Immature natural killer cell (primary cell): Measurements from ENCODE around the gene TRIOBP. TPM values are rescaled to one million over a fixed set of nuclear protein-coding genes. Genes with fewer than 3 reads are reported as not detected.

Experiments used
- DNase-seq, 3 donors: peaks; one replicate each; pipeline ENCODE4 v3.0.0; 2022; ENCODE audit warnings: mixed read lengths in 1 of 3
- H3K27ac Mint-ChIP-seq, 6 donors: one replicate each; pipeline ENCODE4 v1.8.0; 2020; ENCODE audit warnings: mixed read lengths in 6 of 6, mild to moderate bottlenecking in 5 of 6, inconsistent platforms in 4 of 6, moderate library complexity in 3 of 6
- H3K27me3 Mint-ChIP-seq, 3 donors: one replicate each; pipeline ENCODE4 v1.8.0; 2020 to 2021; ENCODE audit warnings: low read depth in 3 of 3, mild to moderate bottlenecking in 3 of 3, mixed read lengths in 3 of 3, moderate library complexity in 3 of 3, inconsistent platforms in 1 of 3
- H3K36me3 Mint-ChIP-seq, 3 donors: one replicate each; pipeline ENCODE4 v1.8.0; 2020; ENCODE audit warnings: mixed read lengths in 3 of 3, inconsistent platforms in 2 of 3, mild to moderate bottlenecking in 2 of 3
- H3K4me1 Mint-ChIP-seq, 2 donors: one replicate each; pipeline ENCODE4 v1.8.0; 2020; ENCODE audit warnings: inconsistent platforms in 2 of 2, mild to moderate bottlenecking in 2 of 2, mixed read lengths in 2 of 2, moderate library complexity in 1 of 2
- H3K4me3 Mint-ChIP-seq, 5 donors: one replicate each; pipeline ENCODE4 v1.8.0; 2020; ENCODE audit warnings: mild to moderate bottlenecking in 5 of 5, mixed read lengths in 5 of 5, inconsistent platforms in 3 of 5, moderate library complexity in 3 of 5
- H3K9me3 Mint-ChIP-seq, 6 donors: one replicate each; pipeline ENCODE4 v1.8.0; 2020; ENCODE audit warnings: mild to moderate bottlenecking in 6 of 6, mixed read lengths in 6 of 6, inconsistent platforms in 4 of 6, moderate library complexity in 3 of 6
- polyA plus RNA-seq, 3 donors: library from polyadenylated mRNA; unstranded; fragments of 300-500 nt; fragmentation: Illumina TruSeq; gene quantifications; one replicate each; pipeline ENCODE4 v1.2.3, GENCODE V29; 2021

TRIOBP gene
- polyA plus RNA-seq, 3 donors from 2014 or later: 15.0 to 22.4 (median 20.8) TPM

GRCh38 chr22:37748659-37749058 lies 51.8 kb downstream of the TRIOBP start:
- Mint-ChIP-seq H3K9me3 (no peaks in the 10 kb centered on the region), H3K4me3 (peak overlapping the region in 4 of 5 donors; percentile 5 to 89 (median 38)), H3K27me3 (peaks cover 0 to 13% (median 3%) of the 10 kb centered on the region in 3 donors), H3K27ac (peak overlapping the region in 1 of 6 donors; percentile 45), H3K4me1 (peaks cover 35 to 37% of the 10 kb centered on the region in 2 donors), H3K36me3 (no peaks in the 10 kb centered on the region)
- no peak for DNase-seq

- Mint-ChIP-seq H3K27ac (peak overlapping the region in 1 of 6 donors; percentile 8), H3K36me3 (no peaks in the 10 kb centered on the region), H3K9me3 (no peaks in the 10 kb centered on the region), H3K4me3 (no peak overlapping the region), H3K27me3 (peaks cover 0 to 12% (median 2%) of the 10 kb centered on the region in 3 donors), H3K4me1 (peaks cover 33 to 37% of the 10 kb centered on the region in 2 donors)
- no peak for DNase-seq
Observed at GRCh38 chr22:37749226-37749625, 52.4 kb downstream of the TRIOBP start.

GRCh38 chr22:37749831-37750595 lies 53.2 kb downstream of the TRIOBP start:
- DNase-seq: no peak
- Mint-ChIP-seq H3K9me3 (no peaks in the 10 kb centered on the region), H3K4me3 (peak overlapping the region in 1 of 5 donors; percentile 10), H3K27me3 (peaks cover 0 to 8% (median 2%) of the 10 kb centered on the region in 3 donors), H3K36me3 (no peaks in the 10 kb centered on the region), H3K4me1 (peaks cover 28 to 36% of the 10 kb centered on the region in 2 donors), H3K27ac (no peak overlapping the region)

- peak overlapping the region in 3 of 6 donors; percentile 20 to 83 (median 55) for H3K27ac Mint-ChIP-seq
Observed at GRCh38 chr22:37750596-37751162, 53.8 kb downstream of the TRIOBP start.

GRCh38 chr22:37751449-37752188 lies 54.8 kb downstream of the TRIOBP start:
- H3K9me3 Mint-ChIP-seq: no peaks in the 10 kb centered on the region
- no peaks in the 10 kb centered on the region for H3K36me3 Mint-ChIP-seq
- H3K4me3 Mint-ChIP-seq: no peak overlapping the region
- H3K27me3 Mint-ChIP-seq: peaks cover 0 to 4% (median 3%) of the 10 kb centered on the region in 3 donors
- peaks cover 22 to 30% of the 10 kb centered on the region in 2 donors for H3K4me1 Mint-ChIP-seq
- H3K27ac Mint-ChIP-seq: no peak overlapping the region
- no peak for DNase-seq

More at GRCh38 chr22:37750596-37751162, 53.8 kb downstream of the TRIOBP start:
- no peak for DNase-seq
- H3K9me3 Mint-ChIP-seq: no peaks in the 10 kb centered on the region
- peak overlapping the region in 3 of 5 donors; percentile 21 to 64 (median 36) for H3K4me3 Mint-ChIP-seq
- peaks cover 22 to 30% of the 10 kb centered on the region in 2 donors for H3K4me1 Mint-ChIP-seq
- H3K36me3 Mint-ChIP-seq: no peaks in the 10 kb centered on the region
- peaks cover 0 to 6% (median under 1%) of the 10 kb centered on the region in 3 donors for H3K27me3 Mint-ChIP-seq

- Mint-ChIP-seq H3K27me3 (peaks cover 0 to 4% (median 0%) of the 10 kb centered on the region in 3 donors), H3K9me3 (no peaks in the 10 kb centered on the region), H3K36me3 (no peaks in the 10 kb centered on the region), H3K4me1 (peaks cover 16 to 26% of the 10 kb centered on the region in 2 donors), H3K27ac (no peak overlapping the region), H3K4me3 (no peak overlapping the region)
- no peak for DNase-seq
Observed at GRCh38 chr22:37752189-37753087, 55.6 kb downstream of the TRIOBP start.

GRCh38 chr22:37753746-37754145 lies 56.9 kb downstream of the TRIOBP start:
- Mint-ChIP-seq H3K27me3 (peaks cover 0 to 4% (median 0%) of the 10 kb centered on the region in 3 donors), H3K27ac (no peak overlapping the region), H3K4me3 (no peak overlapping the region), H3K36me3 (peaks cover 0 to 4% (median 4%) of the 10 kb centered on the region in 3 donors), H3K4me1 (peaks cover 9 to 19% of the 10 kb centered on the region in 2 donors), H3K9me3 (no peaks in the 10 kb centered on the region)
- DNase-seq: no peak

GRCh38 chr22:37757663-37758062 lies 60.8 kb downstream of the TRIOBP start:
- Mint-ChIP-seq H3K36me3 (peaks cover 4 to 14% (median 7%) of the 10 kb centered on the region in 3 donors), H3K9me3 (no peaks in the 10 kb centered on the region), H3K27me3 (peaks cover 0 to 7% (median 0%) of the 10 kb centered on the region in 3 donors), H3K27ac (no peak overlapping the region), H3K4me1 (peaks cover 0 to 6% of the 10 kb centered on the region in 2 donors), H3K4me3 (no peak overlapping the region)
- DNase-seq: no peak

GRCh38 chr22:37758694-37759093 lies 61.8 kb downstream of the TRIOBP start:
- H3K4me1 Mint-ChIP-seq: peaks cover 0 to 6% of the 10 kb centered on the region in 2 donors
- H3K27me3 Mint-ChIP-seq: peaks cover 0 to 7% (median 0%) of the 10 kb centered on the region in 3 donors
- peaks cover 6 to 14% (median 7%) of the 10 kb centered on the region in 3 donors for H3K36me3 Mint-ChIP-seq
- no peak for DNase-seq
- H3K9me3 Mint-ChIP-seq: no peaks in the 10 kb centered on the region
- H3K4me3 Mint-ChIP-seq: no peak overlapping the region
- peak overlapping the region in 1 of 6 donors; percentile 82 for H3K27ac Mint-ChIP-seq

GRCh38 chr22:37759281-37759680 lies 62.4 kb downstream of the TRIOBP start:
- no peak overlapping the region for H3K27ac Mint-ChIP-seq
- H3K4me3 Mint-ChIP-seq: no peak overlapping the region
- no peak for DNase-seq
- H3K27me3 Mint-ChIP-seq: peaks cover 0 to 7% (median 0%) of the 10 kb centered on the region in 3 donors
- H3K36me3 Mint-ChIP-seq: peaks cover 12 to 19% (median 13%) of the 10 kb centered on the region in 3 donors
- H3K4me1 Mint-ChIP-seq: peaks cover 0 to 6% of the 10 kb centered on the region in 2 donors
- no peaks in the 10 kb centered on the region for H3K9me3 Mint-ChIP-seq

GRCh38 chr22:37760152-37760551 lies 63.3 kb downstream of the TRIOBP start:
- no peak overlapping the region for H3K4me3 Mint-ChIP-seq
- peaks cover 12 to 22% (median 13%) of the 10 kb centered on the region in 3 donors for H3K36me3 Mint-ChIP-seq
- no peak for DNase-seq
- peaks cover 0 to 6% of the 10 kb centered on the region in 2 donors for H3K4me1 Mint-ChIP-seq
- no peaks in the 10 kb centered on the region for H3K9me3 Mint-ChIP-seq
- no peak overlapping the region for H3K27ac Mint-ChIP-seq
- H3K27me3 Mint-ChIP-seq: peaks cover 0 to 7% (median 0%) of the 10 kb centered on the region in 3 donors

- Mint-ChIP-seq H3K27me3 (peaks cover 0 to 3% (median 0%) of the 10 kb centered on the region in 3 donors), H3K4me1 (peaks cover 0 to 6% of the 10 kb centered on the region in 2 donors), H3K36me3 (peaks cover 12 to 22% (median 13%) of the 10 kb centered on the region in 3 donors), H3K27ac (peak overlapping the region in 1 of 6 donors; percentile 35), H3K4me3 (no peak overlapping the region), H3K9me3 (no peaks in the 10 kb centered on the region)
- DNase-seq: no peak
Observed at GRCh38 chr22:37762389-37762836, 65.6 kb downstream of the TRIOBP start.

- no peak overlapping the region for H3K27ac Mint-ChIP-seq
- peaks cover 0 to 6% of the 10 kb centered on the region in 2 donors for H3K4me1 Mint-ChIP-seq
- DNase-seq: no peak
- H3K9me3 Mint-ChIP-seq: no peaks in the 10 kb centered on the region
- peaks cover 11 to 22% (median 13%) of the 10 kb centered on the region in 3 donors for H3K36me3 Mint-ChIP-seq
- peaks cover 0 to 3% (median 0%) of the 10 kb centered on the region in 3 donors for H3K27me3 Mint-ChIP-seq
- no peak overlapping the region for H3K4me3 Mint-ChIP-seq
Observed at GRCh38 chr22:37763012-37763411, 66.2 kb downstream of the TRIOBP start.
